H1 (cell line): ENCODE results near the gene AUH. TPM values are rescaled to one million over a fixed set of nuclear protein-coding genes. Genes with fewer than 3 reads are reported as not detected.

Experiments
- CTCF ChIA-PET: fragments of 300-600 bp; sonication (Branson Sonifier 250); formaldehyde crosslinking; loops from one replicate; lab custom pipeline; 2021; ENCODE audit not compliant: partially characterized antibody; lab: Charles Lee
- POLR2A ChIA-PET: fragments of 300-600 bp; sonication (Branson Sonifier 250); formaldehyde crosslinking; loops from one replicate; lab custom pipeline; 2021; ENCODE audit warnings: inconsistent platforms; ENCODE audit not compliant: partially characterized antibody; lab: Charles Lee
- DNase-seq, 2 experiments: peaks; one replicate each; pipeline versions ENCODE4 v3.0.0 to v3.0.0-alpha.2; 2010 to 2022; ENCODE audit warnings: low spot score in 2 of 2, low read depth in 1 of 2, mixed read lengths in 1 of 2
- FAIRE-seq: peaks from 2 replicates; lab custom pipeline; 2011; peaks lifted over from hg19 to GRCh38; lab: Jason Lieb, UNC
- H2AFZ ChIP-seq: 2 replicates; pipeline ENCODE4 v1.8.1; 2012; ENCODE audit warnings: low read length, inconsistent platforms
- H2AK5ac ChIP-seq: 2 replicates; pipeline ENCODE4 v1.6.1; 2013; ENCODE audit warnings: low read depth, low read length
- H2BK120ac ChIP-seq: replicated peaks from 2 replicates; pipeline ENCODE3; 2013; ENCODE audit warnings: low read depth, low read length, inconsistent platforms
- H2BK12ac ChIP-seq: 2 replicates; pipeline ENCODE4 v1.6.1; 2013; ENCODE audit warnings: low read depth, low read length
- H2BK15ac ChIP-seq: 2 replicates; pipeline ENCODE4 v1.6.1; 2013; ENCODE audit warnings: low read length
- H2BK20ac ChIP-seq: 2 replicates; pipeline ENCODE4 v1.6.1; 2013; ENCODE audit warnings: low read length
- H2BK5ac ChIP-seq: 2 replicates; pipeline ENCODE4 v1.6.1; 2013; ENCODE audit warnings: low read depth, low read length
- H3K14ac ChIP-seq: 2 replicates; pipeline ENCODE4 v1.6.1; 2013; ENCODE audit warnings: inconsistent platforms; ENCODE audit not compliant: insufficient read length
- H3K18ac ChIP-seq: 2 replicates; pipeline ENCODE4 v1.6.1; 2013; ENCODE audit warnings: low read length; ENCODE audit errors: extremely low read depth
- H3K23ac ChIP-seq: 2 replicates; pipeline ENCODE4 v1.6.1; 2013; ENCODE audit warnings: inconsistent platforms; ENCODE audit not compliant: insufficient read length
- H3K23me2 ChIP-seq: 2 replicates; pipeline ENCODE4 v1.6.1; 2013; ENCODE audit warnings: low read depth, low read length
- H3K27ac ChIP-seq: 2 replicates; pipeline ENCODE4 v1.6.1; 2011; ENCODE audit warnings: low read depth, low read length, inconsistent platforms
- H3K27me3 ChIP-seq, 4 experiments: replicated peaks in 1 of 4; 1 replicate in 1 of 4; 2 replicates in 3 of 4; pipeline versions ENCODE4 v1.6.1 to v1.8.1; 2011 to 2013; ENCODE audit warnings: low read length in 3 of 4, mild to moderate bottlenecking in 3 of 4, inconsistent platforms in 2 of 4, mixed read lengths in 2 of 4, moderate library complexity in 1 of 4; ENCODE audit not compliant: control insufficient read depth in 3 of 4, insufficient read depth in 3 of 4; ENCODE audit errors: extremely low read depth in 1 of 4
- H3K36me3 ChIP-seq, 4 experiments: 2 replicates each; pipeline versions ENCODE4 v1.6.1 to v1.8.1; 2011 to 2013; ENCODE audit warnings: mild to moderate bottlenecking in 4 of 4, low read length in 3 of 4, moderate library complexity in 2 of 4, control low read depth in 1 of 4, inconsistent platforms in 1 of 4; ENCODE audit not compliant: insufficient read depth in 4 of 4, control insufficient read depth in 2 of 4
- H3K4ac ChIP-seq: replicated peaks from 2 replicates; pipeline ENCODE3; 2013; ENCODE audit warnings: low read length, low read depth, mixed read lengths, inconsistent platforms; ENCODE audit not compliant: insufficient read length
- H3K4me1 ChIP-seq, 4 experiments: replicated peaks in 1 of 4; 1 replicate in 1 of 4; 2 replicates in 3 of 4; pipeline versions ENCODE4 v1.6.1 to v1.8.1; 2011 to 2013; ENCODE audit warnings: low read length in 3 of 4, inconsistent platforms in 2 of 4, mixed read lengths in 1 of 4; ENCODE audit not compliant: insufficient read depth in 4 of 4, control insufficient read depth in 3 of 4
- H3K4me2 ChIP-seq, 2 experiments: 2 replicates each; pipeline versions ENCODE4 v1.6.1 to v1.8.1; 2011 to 2013; ENCODE audit warnings: low read depth in 2 of 2, low read length in 2 of 2, control low read depth in 1 of 2, inconsistent platforms in 1 of 2, mild to moderate bottlenecking in 1 of 2; ENCODE audit not compliant: insufficient read depth in 1 of 2
- H3K4me3 ChIP-seq, 4 experiments: fragments of 200-600, 300-600 bp in 1 of 4; sonication (generic), shearing (Covaris generic), sonication (Bioruptor Twin) in 1 of 4; 2 replicates each; pipeline versions ENCODE4 v1.5.1 to v1.8.1; 2011 to 2016; ENCODE audit warnings: low read length in 4 of 4, low read depth in 3 of 4, control low read depth in 2 of 4, inconsistent platforms in 2 of 4, mild to moderate bottlenecking in 2 of 4, mixed read lengths in 1 of 4, moderate library complexity in 1 of 4; ENCODE audit not compliant: insufficient read depth in 2 of 4; ENCODE audit errors: extremely low read depth in 1 of 4
- H3K56ac ChIP-seq: replicated peaks from 2 replicates; pipeline ENCODE3; 2013; ENCODE audit warnings: low read depth, mild to moderate bottlenecking, mixed read lengths, low read length, inconsistent platforms; ENCODE audit not compliant: insufficient read length
- H3K79me1 ChIP-seq: 2 replicates; pipeline ENCODE4 v1.6.1; 2013; ENCODE audit warnings: low read depth, low read length, control low read depth
- H3K79me2 ChIP-seq, 2 experiments: 2 replicates each; pipeline versions ENCODE4 v1.6.1 to v1.8.1; 2012 to 2013; ENCODE audit warnings: low read length in 2 of 2, mild to moderate bottlenecking in 2 of 2, inconsistent platforms in 1 of 2; ENCODE audit not compliant: insufficient read depth in 2 of 2, control insufficient read depth in 1 of 2
- H3K9ac ChIP-seq, 4 experiments: replicated peaks in 1 of 4; 1 replicate in 1 of 4; 2 replicates in 3 of 4; pipeline versions ENCODE4 v1.6.1 to v1.8.1; 2011 to 2013; ENCODE audit warnings: low read depth in 3 of 4, low read length in 3 of 4, control low read depth in 2 of 4, mild to moderate bottlenecking in 2 of 4, moderate library complexity in 2 of 4, inconsistent platforms in 1 of 4; ENCODE audit errors: extremely low read depth in 1 of 4
- H3K9me3 ChIP-seq, 2 experiments: 2 replicates each; pipeline versions ENCODE4 v1.6.1 to v1.8.1; 2012 to 2013; ENCODE audit warnings: mild to moderate bottlenecking in 2 of 2, moderate library complexity in 2 of 2, control low read depth in 1 of 2, inconsistent platforms in 1 of 2, low read depth in 1 of 2, low read length in 1 of 2, mixed read lengths in 1 of 2; ENCODE audit not compliant: insufficient read depth in 2 of 2
- H4K20me1 ChIP-seq, 2 experiments: replicated peaks in 1 of 2; 2 replicates each; pipeline versions ENCODE3 to v1.8.1; 2011 to 2013; ENCODE audit warnings: inconsistent platforms in 2 of 2, low read length in 2 of 2, mild to moderate bottlenecking in 1 of 2; ENCODE audit not compliant: insufficient read depth in 2 of 2, control insufficient read depth in 1 of 2
- H4K5ac ChIP-seq: 2 replicates; pipeline ENCODE4 v1.6.1; 2013; ENCODE audit warnings: low read length, low read depth, mixed read lengths, inconsistent platforms; ENCODE audit not compliant: insufficient read length
- H4K8ac ChIP-seq: 2 replicates; pipeline ENCODE4 v1.8.0; 2013; ENCODE audit warnings: mild to moderate bottlenecking, moderate library complexity, low read length, inconsistent platforms; ENCODE audit not compliant: insufficient read depth; ENCODE audit errors: extremely low read depth
- H4K91ac ChIP-seq: replicated peaks from 2 replicates; pipeline ENCODE3; 2013; ENCODE audit warnings: low read length, mixed read lengths, inconsistent platforms; ENCODE audit not compliant: insufficient read length
- BCL11A ChIP-seq, 2 experiments: IDR thresholded peaks; one replicate each; pipeline ENCODE4 v1.6.1; 2011; ENCODE audit warnings: low read depth in 2 of 2, low read length in 2 of 2, mild to moderate bottlenecking in 2 of 2
- CEBPB ChIP-seq: IDR thresholded peaks from 2 replicates; pipeline ENCODE4 v1.6.1; 2012; ENCODE audit warnings: low read depth, low read length
- CHD1 ChIP-seq: IDR thresholded peaks from 2 replicates; pipeline ENCODE4 v1.6.1; 2012; ENCODE audit warnings: low read depth, low read length, improper control_type of control experiment
- EGR1 ChIP-seq: IDR thresholded peaks from 2 replicates; pipeline ENCODE4 v1.6.1; 2011; ENCODE audit warnings: low read depth, low read length, borderline replicate concordance
- GABPA ChIP-seq: IDR thresholded peaks from 2 replicates; pipeline ENCODE4 v1.6.1; 2011; ENCODE audit warnings: mild to moderate bottlenecking, low read length, moderate library complexity, borderline replicate concordance; ENCODE audit not compliant: insufficient read depth
- JUN ChIP-seq: IDR thresholded peaks from 2 replicates; pipeline ENCODE4 v1.6.1; 2011; ENCODE audit warnings: low read depth, mild to moderate bottlenecking, improper control_type of control experiment, low read length
- KDM4A ChIP-seq: IDR thresholded peaks from one replicate; pipeline ENCODE4 v1.7.1; 2012; ENCODE audit warnings: low read depth, mild to moderate bottlenecking, moderate library complexity, low read length, inconsistent platforms; ENCODE audit not compliant: severe bottlenecking
- POU5F1 ChIP-seq: IDR thresholded peaks from 2 replicates; pipeline ENCODE4 v1.6.1; 2011; ENCODE audit warnings: low read depth, mild to moderate bottlenecking, low read length, moderate library complexity
- RXRA ChIP-seq: IDR thresholded peaks from 2 replicates; pipeline ENCODE4 v1.6.1; 2011; ENCODE audit warnings: low read depth, mild to moderate bottlenecking, low read length, moderate library complexity; ENCODE audit not compliant: insufficient read depth
- SIX5 ChIP-seq: IDR thresholded peaks from 2 replicates; pipeline ENCODE4 v1.6.1; 2011; ENCODE audit warnings: mild to moderate bottlenecking, low read depth, low read length
- SP2 ChIP-seq: IDR thresholded peaks from 2 replicates; pipeline ENCODE4 v1.6.1; 2012; ENCODE audit warnings: mild to moderate bottlenecking, low read length, inconsistent platforms
- TAF1 ChIP-seq: IDR thresholded peaks from 2 replicates; pipeline ENCODE4 v1.6.1; 2011; ENCODE audit warnings: mild to moderate bottlenecking, low read depth, low read length
- whole genome bisulfite sequencing, 2 experiments: shearing (Covaris generic) in 1 of 2; methylation state at CpG; one replicate each; pipeline versions ENCODE4 v1.1.6 to v1.1.7; 2013 to 2015; ENCODE audit warnings: low lambda C conversion rate in 2 of 2, mixed read lengths in 2 of 2, inconsistent platforms in 1 of 2, low coverage in 1 of 2, missing lambda C conversion rate in 1 of 2; ENCODE audit not compliant: insufficient replicate concordance in 2 of 2, insufficient coverage in 1 of 2, insufficient read length in 1 of 2; ENCODE audit errors: extremely low coverage in 1 of 2, missing lambda C conversion rate in 1 of 2; 5-methylcytosine and 5-hydroxymethylcytosine counted together
- polyA plus RNA-seq, 7 experiments: library from polyadenylated mRNA; depleted of rRNA in 3 of 7; stranded (reverse) in 5 of 7; unstranded in 2 of 7; fragments of >200 nt in 5 of 7; fragments of 200-250 nt in 2 of 7; gene quantifications; 1 replicate in 5 of 7; 2 replicates in 1 of 7; 4 replicates in 1 of 7; pipeline versions ENCODE4 v1.2.1 to v1.2.3, GENCODE V29; 2011 to 2013; ENCODE audit warnings: missing spikeins in 2 of 7, mixed read lengths in 2 of 7
- total RNA-seq: library from RNA; stranded (reverse); fragmentation: NEBNext Ultra II Directional; extraction: Animal tissue kit (Norgen Biotek cat#: 25700); gene quantifications from 2 replicates; pipeline ENCODE4 v1.2.1, GENCODE V29; 2021
- TF ChIP-seq, protein P1 (sequence below): IDR thresholded peaks from 2 replicates; pipeline ENCODE4 v1.6.1; 2011; ENCODE audit warnings: low read depth, mild to moderate bottlenecking, low read length; ENCODE audit not compliant: insufficient read depth
- TF ChIP-seq, protein P2 (sequence below): IDR thresholded peaks from 2 replicates; pipeline ENCODE4 v1.6.1; 2011; ENCODE audit warnings: low read length, improper control_type of control experiment

AUH gene
- total and polyA plus RNA-seq, 2 of the 8 experiments (the other 6 are each of a cell fraction or from before 2014, with no cell fraction given), result 5.8 to 21.9 TPM

DNA sequence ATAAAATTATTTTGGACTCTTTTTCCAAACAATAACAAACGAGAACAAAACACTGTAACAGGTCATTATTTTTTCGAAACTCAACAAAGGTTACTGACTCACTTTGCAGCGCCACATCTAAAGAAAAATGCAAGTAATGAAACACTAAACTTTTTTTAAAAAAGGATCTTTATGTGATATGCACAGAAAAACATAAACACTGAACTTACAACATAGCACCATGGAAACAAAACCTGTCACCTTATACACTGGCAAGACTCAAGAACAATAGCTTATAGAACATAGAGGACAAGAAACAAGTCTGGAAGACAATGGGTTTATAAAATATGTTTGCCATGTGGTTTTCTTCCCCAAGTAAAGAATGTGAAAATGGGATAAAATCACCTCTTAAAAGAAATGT is 85.2 kb downstream of the AUH start:
- Histone ChIP-seq H2BK20ac (no peak overlapping the region), H3K4me1 (peaks cover 0 to 3% (median 1%) of the 10 kb centered on the region in 4 experiments; a peak in 2 of 7 replicates), H3K56ac (no peak overlapping the region), H3K36me3 (no peaks in the 10 kb centered on the region), H3K27ac (no peak overlapping the region), H2BK5ac (no peak overlapping the region), H3K4me3 (no peak overlapping the region), H3K4me2 (no peak overlapping the region), H3K9ac (no peak overlapping the region), H3K4ac (no peak overlapping the region), H4K8ac (no peak overlapping the region), H3K18ac (no peak overlapping the region), H3K14ac (no peak overlapping the region), H4K91ac (no peak overlapping the region), H2BK15ac (no peak overlapping the region), H3K79me1 (no peaks in the 10 kb centered on the region), H3K9me3 (no peaks in the 10 kb centered on the region), H3K23me2 (no peaks in the 10 kb centered on the region), H2AK5ac (no peak overlapping the region), H4K20me1 (no peaks in the 10 kb centered on the region), H4K5ac (no peak overlapping the region), H2BK120ac (no peak overlapping the region), H3K23ac (no peak overlapping the region), H2AFZ (no peak overlapping the region), H2BK12ac (no peak overlapping the region), H3K27me3 (no peaks in the 10 kb centered on the region), H3K79me2 (no peaks in the 10 kb centered on the region)
- WGBS, 2 experiments, result 95% methylated on average over 3 of the region's 3 CpGs; no CpG with 5 or more reads in 1 of the 2 experiments
- ChIA-PET CTCF (interaction anchor here (0.7 to 1.7 kb wide), 2 partner anchors 9 to 1682 kb away, joined by 3 to 4 read pairs; no protein-coding TSS in a partner anchor), POLR2A (no interaction called here)
- DNase-seq, result no peak
- no peak for FAIRE-seq
- TF ChIP-seq SP2, result no peak
- TF ChIP-seq EGR1, result no peak
- TF ChIP-seq, protein P1, sequence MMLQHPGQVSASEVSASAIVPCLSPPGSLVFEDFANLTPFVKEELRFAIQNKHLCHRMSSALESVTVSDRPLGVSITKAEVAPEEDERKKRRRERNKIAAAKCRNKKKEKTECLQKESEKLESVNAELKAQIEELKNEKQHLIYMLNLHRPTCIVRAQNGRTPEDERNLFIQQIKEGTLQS, result no peak
- no peak for TF ChIP-seq GABPA
- TF ChIP-seq BCL11A (IDR thresholded peaks at IDR 0.05; ENCODE audit: low read depth in 2 of 2, low read length in 2 of 2), result no peak
- TF ChIP-seq JUN, result no peak
- TF ChIP-seq, protein P2, sequence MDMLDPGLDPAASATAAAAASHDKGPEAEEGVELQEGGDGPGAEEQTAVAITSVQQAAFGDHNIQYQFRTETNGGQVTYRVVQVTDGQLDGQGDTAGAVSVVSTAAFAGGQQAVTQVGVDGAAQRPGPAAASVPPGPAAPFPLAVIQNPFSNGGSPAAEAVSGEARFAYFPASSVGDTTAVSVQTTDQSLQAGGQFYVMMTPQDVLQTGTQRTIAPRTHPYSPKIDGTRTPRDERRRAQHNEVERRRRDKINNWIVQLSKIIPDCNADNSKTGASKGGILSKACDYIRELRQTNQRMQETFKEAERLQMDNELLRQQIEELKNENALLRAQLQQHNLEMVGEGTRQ, result no peak
- TF ChIP-seq SIX5, result no peak
- TF ChIP-seq RXRA, result no peak
- TF ChIP-seq POU5F1, result no peak
- no peak for TF ChIP-seq CEBPB
- no peak for TF ChIP-seq CHD1
- TF ChIP-seq KDM4A, result no peak
- no peak for TF ChIP-seq TAF1
